ENCODE results near the gene AHDC1.
A peak's percentile ranks its signal among the peaks of the same experiment; 100 is the strongest.

AHDC1 gene

GRCh38 chr1:27602462-27603308, 1.3 kb downstream of the AHDC1 start:
- H3K4me1 ChIP-seq (ENCODE audit: control insufficient read depth, insufficient read depth, low read length, poor library complexity, severe bottlenecking): peaks cover 68% of the 10 kb centered on the region
- H3K27ac ChIP-seq (ENCODE audit: low read depth, low read length, severe bottlenecking): peak overlapping the region; percentile 64
- H3K9me3 ChIP-seq (ENCODE audit: control insufficient read depth, low read length): no peaks in the 10 kb centered on the region
- H3K36me3 ChIP-seq (ENCODE audit: control insufficient read depth, insufficient read depth, low read length): no peaks in the 10 kb centered on the region
- H3K4me3 ChIP-seq (ENCODE audit: extremely low read depth, insufficient read depth, low read length, poor library complexity, severe bottlenecking): peak overlapping the region; percentile 87
- WGBS, 2 experiments (ENCODE audit: insufficient coverage in 2 of 2): 0% methylated on average over 13 to 17 of the region's 54 CpGs

GRCh38 chr1:27601771-27602461, 2.0 kb downstream of the AHDC1 start:
- Histone ChIP-seq H3K9me3 (ENCODE audit: control insufficient read depth, low read length) (no peaks in the 10 kb centered on the region), H3K4me3 (ENCODE audit: extremely low read depth, insufficient read depth, low read length, poor library complexity, severe bottlenecking) (peak overlapping the region; percentile 87), H3K4me1 (ENCODE audit: control insufficient read depth, insufficient read depth, low read length, poor library complexity, severe bottlenecking) (peaks cover 68% of the 10 kb centered on the region), H3K36me3 (ENCODE audit: control insufficient read depth, insufficient read depth, low read length) (no peaks in the 10 kb centered on the region), H3K27ac (ENCODE audit: low read depth, low read length, severe bottlenecking) (peak overlapping the region; percentile 57)
- 31 to 48% methylated on average over 14 to 17 of the region's 23 CpGs for WGBS, 2 experiments (ENCODE audit: insufficient coverage in 2 of 2)

GRCh38 chr1:27601321-27601770, 2.6 kb downstream of the AHDC1 start:
- Histone ChIP-seq H3K4me3 (ENCODE audit: extremely low read depth, insufficient read depth, low read length, poor library complexity, severe bottlenecking) (peak overlapping the region; percentile 87), H3K27ac (ENCODE audit: low read depth, low read length, severe bottlenecking) (peak overlapping the region; percentile 32), H3K9me3 (ENCODE audit: control insufficient read depth, low read length) (no peaks in the 10 kb centered on the region), H3K4me1 (ENCODE audit: control insufficient read depth, insufficient read depth, low read length, poor library complexity, severe bottlenecking) (peaks cover 68% of the 10 kb centered on the region), H3K36me3 (ENCODE audit: control insufficient read depth, insufficient read depth, low read length) (no peaks in the 10 kb centered on the region)

GRCh38 chr1:27600498-27601175, 3.3 kb downstream of the AHDC1 start:
- Histone ChIP-seq H3K4me1 (ENCODE audit: control insufficient read depth, insufficient read depth, low read length, poor library complexity, severe bottlenecking) (peaks cover 71% of the 10 kb centered on the region), H3K4me3 (ENCODE audit: extremely low read depth, insufficient read depth, low read length, poor library complexity, severe bottlenecking) (peak overlapping the region; percentile 11), H3K27ac (ENCODE audit: low read depth, low read length, severe bottlenecking) (peak overlapping the region; percentile 4), H3K36me3 (ENCODE audit: control insufficient read depth, insufficient read depth, low read length) (peaks cover 3% of the 10 kb centered on the region), H3K9me3 (ENCODE audit: control insufficient read depth, low read length) (no peaks in the 10 kb centered on the region)
- 65 to 80% methylated on average over 1 to 2 of the region's 3 CpGs for WGBS, 2 experiments (ENCODE audit: insufficient coverage in 2 of 2)

- Histone ChIP-seq H3K36me3 (ENCODE audit: control insufficient read depth, insufficient read depth, low read length) (peaks cover 3% of the 10 kb centered on the region), H3K27ac (ENCODE audit: low read depth, low read length, severe bottlenecking) (peak overlapping the region; percentile 82), H3K4me1 (ENCODE audit: control insufficient read depth, insufficient read depth, low read length, poor library complexity, severe bottlenecking) (peaks cover 71% of the 10 kb centered on the region), H3K4me3 (ENCODE audit: extremely low read depth, insufficient read depth, low read length, poor library complexity, severe bottlenecking) (no peak overlapping the region), H3K9me3 (ENCODE audit: control insufficient read depth, low read length) (no peaks in the 10 kb centered on the region)
- WGBS, 2 experiments (ENCODE audit: insufficient coverage in 2 of 2): 33 to 51% methylated on average over 4 to 8 of the region's 9 CpGs
Measured at GRCh38 chr1:27599605-27600497, 4.1 kb downstream of the AHDC1 start.

- Histone ChIP-seq H3K4me1 (ENCODE audit: control insufficient read depth, insufficient read depth, low read length, poor library complexity, severe bottlenecking) (peaks cover 77% of the 10 kb centered on the region), H3K27ac (ENCODE audit: low read depth, low read length, severe bottlenecking) (peak overlapping the region; percentile 82), H3K9me3 (ENCODE audit: control insufficient read depth, low read length) (no peaks in the 10 kb centered on the region), H3K4me3 (ENCODE audit: extremely low read depth, insufficient read depth, low read length, poor library complexity, severe bottlenecking) (no peak overlapping the region), H3K36me3 (ENCODE audit: control insufficient read depth, insufficient read depth, low read length) (peaks cover 3% of the 10 kb centered on the region)
- WGBS, 2 experiments (ENCODE audit: insufficient coverage in 2 of 2): 0 to 2% methylated on average over 5 of the region's 6 CpGs
Measured at GRCh38 chr1:27598902-27599528, 4.9 kb downstream of the AHDC1 start.

- 67 to 89% methylated on average over 1 of the region's 3 CpGs for WGBS, 2 experiments (ENCODE audit: insufficient coverage in 2 of 2)
- H3K4me1 ChIP-seq (ENCODE audit: control insufficient read depth, insufficient read depth, low read length, poor library complexity, severe bottlenecking): peaks cover 84% of the 10 kb centered on the region
- no peak overlapping the region for H3K4me3 ChIP-seq (ENCODE audit: extremely low read depth, insufficient read depth, low read length, poor library complexity, severe bottlenecking)
- peaks cover 5% of the 10 kb centered on the region for H3K36me3 ChIP-seq (ENCODE audit: control insufficient read depth, insufficient read depth, low read length)
- peak overlapping the region; percentile 82 for H3K27ac ChIP-seq (ENCODE audit: low read depth, low read length, severe bottlenecking)
- no peaks in the 10 kb centered on the region for H3K9me3 ChIP-seq (ENCODE audit: control insufficient read depth, low read length)
Measured at GRCh38 chr1:27598295-27598687, 5.7 kb downstream of the AHDC1 start.

GRCh38 chr1:27597516-27598294, 6.2 kb downstream of the AHDC1 start:
- 89 to 93% methylated on average over 3 to 4 of the region's 7 CpGs for WGBS, 2 experiments (ENCODE audit: insufficient coverage in 2 of 2)
- H3K4me3 ChIP-seq (ENCODE audit: extremely low read depth, insufficient read depth, low read length, poor library complexity, severe bottlenecking): peak overlapping the region; percentile 7
- peaks cover 7% of the 10 kb centered on the region for H3K36me3 ChIP-seq (ENCODE audit: control insufficient read depth, insufficient read depth, low read length)
- H3K4me1 ChIP-seq (ENCODE audit: control insufficient read depth, insufficient read depth, low read length, poor library complexity, severe bottlenecking): peaks cover 90% of the 10 kb centered on the region
- peak overlapping the region; percentile 62 for H3K27ac ChIP-seq (ENCODE audit: low read depth, low read length, severe bottlenecking)
- no peaks in the 10 kb centered on the region for H3K9me3 ChIP-seq (ENCODE audit: control insufficient read depth, low read length)

- H3K9me3 ChIP-seq (ENCODE audit: control insufficient read depth, low read length): no peaks in the 10 kb centered on the region
- 89 to 100% methylated on average over 3 to 4 of the region's 4 CpGs for WGBS, 2 experiments (ENCODE audit: insufficient coverage in 2 of 2)
- H3K4me3 ChIP-seq (ENCODE audit: extremely low read depth, insufficient read depth, low read length, poor library complexity, severe bottlenecking): no peak overlapping the region
- H3K4me1 ChIP-seq (ENCODE audit: control insufficient read depth, insufficient read depth, low read length, poor library complexity, severe bottlenecking): peaks cover 93% of the 10 kb centered on the region
- H3K36me3 ChIP-seq (ENCODE audit: control insufficient read depth, insufficient read depth, low read length): peaks cover 7% of the 10 kb centered on the region
- H3K27ac ChIP-seq (ENCODE audit: low read depth, low read length, severe bottlenecking): no peak overlapping the region
Measured at GRCh38 chr1:27596986-27597385, 7.0 kb downstream of the AHDC1 start.
